Measurements from ENCODE around the gene NOSIP. TPM values are rescaled to one million over a fixed set of nuclear protein-coding genes. Genes with fewer than 3 reads are reported as not detected.

Gene NOSIP
- total RNA-seq, 1 donor from 2014 or later, result 83.8 TPM

DNA sequence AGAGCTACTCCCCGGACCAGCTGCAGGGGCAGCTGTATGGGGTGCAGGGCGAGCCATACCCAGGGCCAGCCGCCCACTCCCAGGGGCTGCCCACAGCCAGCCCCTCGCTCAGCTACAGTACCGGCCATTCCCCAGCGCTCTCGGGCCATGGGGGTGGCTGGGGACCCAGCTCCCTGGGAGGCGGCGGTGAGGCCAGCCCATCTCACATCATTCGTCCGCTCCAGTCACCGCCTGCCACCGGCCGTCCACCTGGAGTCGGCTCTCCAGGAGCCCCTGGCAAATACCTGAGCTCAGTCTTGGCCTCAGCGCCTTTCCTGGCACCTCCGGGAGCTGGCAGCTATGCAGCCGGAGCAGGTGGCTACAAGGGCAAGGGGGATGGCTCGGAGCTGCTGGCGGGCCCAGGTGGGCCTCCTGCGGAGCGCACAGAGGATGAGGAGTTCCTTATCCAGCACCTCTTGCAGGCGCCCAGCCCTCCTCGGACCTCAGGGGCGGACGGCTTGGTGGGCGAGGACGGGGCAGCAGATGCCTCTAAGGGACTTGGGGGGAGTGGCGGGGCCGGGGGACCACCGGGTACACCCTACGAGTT, 15.6 kb upstream of the NOSIP start:
- H3K9me3 ChIP-seq (ENCODE audit: insufficient read depth, low read depth, low read length), result no peaks in the 10 kb centered on the region
- H3K4me3 Mint-ChIP-seq (ENCODE audit: unreplicated experiment), result no peak overlapping the region
- H3K4me2 ChIP-seq (ENCODE audit: low read length), result no peak overlapping the region
- H3K79me2 ChIP-seq (ENCODE audit: insufficient read depth, low read length), result peaks cover 78% of the 10 kb centered on the region
- no peak overlapping the region for H3K4me3 ChIP-seq (ENCODE audit: insufficient read depth, low read depth, low read length)
- no peaks in the 10 kb centered on the region for H3K27me3 ChIP-seq (ENCODE audit: insufficient read depth, low read length)
- no peak for TF ChIP-seq EZH2 (IDR thresholded peaks at IDR 0.05; ENCODE audit: insufficient read depth, low read length)
- TF ChIP-seq, protein P1, sequence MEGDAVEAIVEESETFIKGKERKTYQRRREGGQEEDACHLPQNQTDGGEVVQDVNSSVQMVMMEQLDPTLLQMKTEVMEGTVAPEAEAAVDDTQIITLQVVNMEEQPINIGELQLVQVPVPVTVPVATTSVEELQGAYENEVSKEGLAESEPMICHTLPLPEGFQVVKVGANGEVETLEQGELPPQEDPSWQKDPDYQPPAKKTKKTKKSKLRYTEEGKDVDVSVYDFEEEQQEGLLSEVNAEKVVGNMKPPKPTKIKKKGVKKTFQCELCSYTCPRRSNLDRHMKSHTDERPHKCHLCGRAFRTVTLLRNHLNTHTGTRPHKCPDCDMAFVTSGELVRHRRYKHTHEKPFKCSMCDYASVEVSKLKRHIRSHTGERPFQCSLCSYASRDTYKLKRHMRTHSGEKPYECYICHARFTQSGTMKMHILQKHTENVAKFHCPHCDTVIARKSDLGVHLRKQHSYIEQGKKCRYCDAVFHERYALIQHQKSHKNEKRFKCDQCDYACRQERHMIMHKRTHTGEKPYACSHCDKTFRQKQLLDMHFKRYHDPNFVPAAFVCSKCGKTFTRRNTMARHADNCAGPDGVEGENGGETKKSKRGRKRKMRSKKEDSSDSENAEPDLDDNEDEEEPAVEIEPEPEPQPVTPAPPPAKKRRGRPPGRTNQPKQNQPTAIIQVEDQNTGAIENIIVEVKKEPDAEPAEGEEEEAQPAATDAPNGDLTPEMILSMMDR (IDR thresholded peaks at IDR 0.05; ENCODE audit: insufficient read depth, low read depth, low read length), result no peak
- H3K4me1 Mint-ChIP-seq (ENCODE audit: low read depth, unreplicated experiment), result peaks cover 2% of the 10 kb centered on the region
- H2AFZ ChIP-seq (ENCODE audit: low read depth, low read length), result no peak overlapping the region
- FAIRE-seq (no peak), DNase-seq (ENCODE audit: low read depth) (no peak)
- peaks cover 13% of the 10 kb centered on the region for H3K4me1 ChIP-seq (ENCODE audit: insufficient read depth, low read length)
- peaks cover 4% of the 10 kb centered on the region for H3K36me3 Mint-ChIP-seq (ENCODE audit: low read depth, unreplicated experiment)
- no peaks in the 10 kb centered on the region for H3K9me3 Mint-ChIP-seq (ENCODE audit: unreplicated experiment)
- H3K9ac ChIP-seq (ENCODE audit: low read length), result no peak overlapping the region
- H3K27me3 Mint-ChIP-seq (ENCODE audit: low read depth, unreplicated experiment), result no peaks in the 10 kb centered on the region
- H4K20me1 ChIP-seq (ENCODE audit: insufficient read depth, low read length), result peaks cover 55% of the 10 kb centered on the region
- peaks cover 19% of the 10 kb centered on the region for H3K36me3 ChIP-seq (ENCODE audit: insufficient read depth, low read length)
- no peak overlapping the region for H3K27ac Mint-ChIP-seq (ENCODE audit: unreplicated experiment)
- H3K27ac ChIP-seq (ENCODE audit: low read depth, low read length), result no peak overlapping the region

DNA sequence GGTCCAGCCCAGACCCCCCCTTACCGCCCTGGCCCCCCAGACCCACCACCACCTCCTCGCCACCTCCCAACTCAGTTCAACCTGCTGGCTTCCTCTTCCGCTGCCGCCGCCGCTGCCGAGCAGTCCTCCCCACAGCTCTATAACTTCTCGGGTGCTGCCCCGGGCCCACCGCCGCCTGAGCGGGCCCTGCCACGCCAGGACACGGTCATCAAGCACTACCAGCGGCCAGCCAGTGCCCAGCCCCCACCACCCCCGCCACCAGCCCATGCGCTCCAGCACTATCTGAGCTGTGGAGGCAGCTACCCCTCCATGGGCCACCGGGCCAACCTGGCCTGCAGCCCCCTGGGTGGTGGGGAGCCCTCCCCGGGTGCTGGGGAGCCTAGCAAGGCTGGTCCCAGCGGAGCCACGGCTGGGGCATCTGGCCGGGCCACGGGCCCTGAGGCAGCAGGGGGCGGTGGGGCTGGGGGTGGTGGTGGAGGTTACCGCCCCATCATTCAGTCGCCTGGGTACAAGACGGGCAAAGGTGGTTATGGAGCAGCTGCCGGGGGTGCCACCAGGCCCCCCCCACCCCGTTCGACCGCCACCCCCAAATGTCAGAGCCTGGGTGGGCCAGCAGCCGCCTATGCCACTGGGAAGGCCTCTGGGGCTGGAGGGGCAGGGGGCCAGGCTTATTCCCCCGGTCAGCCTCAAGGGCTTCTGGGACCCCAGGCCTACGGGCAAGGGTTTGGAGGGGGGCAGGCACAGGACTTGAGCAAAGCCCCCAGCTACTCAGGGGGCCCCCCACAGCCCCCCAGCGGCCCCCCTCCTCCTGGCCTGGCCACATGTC, 14.8 kb upstream of the NOSIP start:
- FAIRE-seq, result no peak
- Mint-ChIP-seq H3K4me3 (ENCODE audit: unreplicated experiment) (no peak overlapping the region), H3K36me3 (ENCODE audit: low read depth, unreplicated experiment) (peaks cover 4% of the 10 kb centered on the region), H3K27me3 (ENCODE audit: low read depth, unreplicated experiment) (no peaks in the 10 kb centered on the region), H3K27ac (ENCODE audit: unreplicated experiment) (no peak overlapping the region), H3K4me1 (ENCODE audit: low read depth, unreplicated experiment) (peaks cover 2% of the 10 kb centered on the region), H3K9me3 (ENCODE audit: unreplicated experiment) (no peaks in the 10 kb centered on the region)
- Histone ChIP-seq H3K4me1 (ENCODE audit: insufficient read depth, low read length) (peaks cover 19% of the 10 kb centered on the region), H3K9me3 (ENCODE audit: insufficient read depth, low read depth, low read length) (no peaks in the 10 kb centered on the region), H4K20me1 (ENCODE audit: insufficient read depth, low read length) (peaks cover 51% of the 10 kb centered on the region), H3K27me3 (ENCODE audit: insufficient read depth, low read length) (no peaks in the 10 kb centered on the region), H3K36me3 (ENCODE audit: insufficient read depth, low read length) (peaks cover 19% of the 10 kb centered on the region), H3K9ac (ENCODE audit: low read length) (no peak overlapping the region), H3K4me3 (ENCODE audit: insufficient read depth, low read depth, low read length) (no peak overlapping the region), H3K79me2 (ENCODE audit: insufficient read depth, low read length) (peaks cover 76% of the 10 kb centered on the region), H3K27ac (ENCODE audit: low read depth, low read length) (no peak overlapping the region), H3K4me2 (ENCODE audit: low read length) (no peak overlapping the region), H2AFZ (ENCODE audit: low read depth, low read length) (no peak overlapping the region)
- DNase-seq (ENCODE audit: low read depth), result no peak
- no peak for TF ChIP-seq EZH2 (IDR thresholded peaks at IDR 0.05; ENCODE audit: insufficient read depth, low read length)
- TF ChIP-seq, protein P1 (IDR thresholded peaks at IDR 0.05; ENCODE audit: insufficient read depth, low read depth, low read length), result no peak

Measured in astrocyte (in vitro differentiated cells and primary cell).